Astrocyte of the cerebellum (primary cell): ENCODE results near the gene OPA3.

ENCODE experiments used
- DNase-seq: peaks from one replicate; pipeline ENCODE4 v3.0.0-alpha.2; 2011; ENCODE audit warnings: low read depth
- H3K4me3 ChIP-seq: 2 replicates; pipeline ENCODE4 v1.5.1; 2011; ENCODE audit warnings: mild to moderate bottlenecking, low read depth, low read length, moderate library complexity
- in situ Hi-C: cut with HindIII; loops from 2 replicates; pipeline ENCODE4 v1.10.0; 2017; ENCODE audit warnings: low sequenced_read_pairs
- TF ChIP-seq, protein P1 (sequence below): IDR thresholded peaks from 2 replicates; pipeline ENCODE4 v1.5.1; 2012; ENCODE audit warnings: low read length, low read depth, moderate library complexity, mild to moderate bottlenecking; ENCODE audit errors: missing control alignments

Gene OPA3

DNA sequence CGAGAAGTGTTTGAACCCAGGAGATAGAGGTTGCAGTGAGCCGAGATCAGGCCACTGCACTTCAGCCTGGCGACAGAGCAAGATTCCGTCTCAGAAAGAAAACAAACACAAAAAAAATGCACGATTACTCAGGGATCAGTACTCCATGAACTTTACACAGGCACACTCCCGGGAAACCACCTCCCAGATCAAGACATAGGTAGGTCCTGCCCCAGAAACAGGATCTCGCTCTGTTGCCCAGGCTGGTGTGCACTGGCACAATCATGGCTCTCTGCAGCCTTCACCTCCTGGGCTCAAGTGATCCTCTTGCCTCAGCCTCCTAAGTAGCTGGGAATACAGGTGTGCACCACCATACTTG lies 66.2 kb downstream of the OPA3 start:
- no peak for DNase-seq
- in situ Hi-C loops, result no loop called here
- TF ChIP-seq, protein P1, sequence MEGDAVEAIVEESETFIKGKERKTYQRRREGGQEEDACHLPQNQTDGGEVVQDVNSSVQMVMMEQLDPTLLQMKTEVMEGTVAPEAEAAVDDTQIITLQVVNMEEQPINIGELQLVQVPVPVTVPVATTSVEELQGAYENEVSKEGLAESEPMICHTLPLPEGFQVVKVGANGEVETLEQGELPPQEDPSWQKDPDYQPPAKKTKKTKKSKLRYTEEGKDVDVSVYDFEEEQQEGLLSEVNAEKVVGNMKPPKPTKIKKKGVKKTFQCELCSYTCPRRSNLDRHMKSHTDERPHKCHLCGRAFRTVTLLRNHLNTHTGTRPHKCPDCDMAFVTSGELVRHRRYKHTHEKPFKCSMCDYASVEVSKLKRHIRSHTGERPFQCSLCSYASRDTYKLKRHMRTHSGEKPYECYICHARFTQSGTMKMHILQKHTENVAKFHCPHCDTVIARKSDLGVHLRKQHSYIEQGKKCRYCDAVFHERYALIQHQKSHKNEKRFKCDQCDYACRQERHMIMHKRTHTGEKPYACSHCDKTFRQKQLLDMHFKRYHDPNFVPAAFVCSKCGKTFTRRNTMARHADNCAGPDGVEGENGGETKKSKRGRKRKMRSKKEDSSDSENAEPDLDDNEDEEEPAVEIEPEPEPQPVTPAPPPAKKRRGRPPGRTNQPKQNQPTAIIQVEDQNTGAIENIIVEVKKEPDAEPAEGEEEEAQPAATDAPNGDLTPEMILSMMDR, result no peak
- H3K4me3 ChIP-seq, result no peak overlapping the region

DNA sequence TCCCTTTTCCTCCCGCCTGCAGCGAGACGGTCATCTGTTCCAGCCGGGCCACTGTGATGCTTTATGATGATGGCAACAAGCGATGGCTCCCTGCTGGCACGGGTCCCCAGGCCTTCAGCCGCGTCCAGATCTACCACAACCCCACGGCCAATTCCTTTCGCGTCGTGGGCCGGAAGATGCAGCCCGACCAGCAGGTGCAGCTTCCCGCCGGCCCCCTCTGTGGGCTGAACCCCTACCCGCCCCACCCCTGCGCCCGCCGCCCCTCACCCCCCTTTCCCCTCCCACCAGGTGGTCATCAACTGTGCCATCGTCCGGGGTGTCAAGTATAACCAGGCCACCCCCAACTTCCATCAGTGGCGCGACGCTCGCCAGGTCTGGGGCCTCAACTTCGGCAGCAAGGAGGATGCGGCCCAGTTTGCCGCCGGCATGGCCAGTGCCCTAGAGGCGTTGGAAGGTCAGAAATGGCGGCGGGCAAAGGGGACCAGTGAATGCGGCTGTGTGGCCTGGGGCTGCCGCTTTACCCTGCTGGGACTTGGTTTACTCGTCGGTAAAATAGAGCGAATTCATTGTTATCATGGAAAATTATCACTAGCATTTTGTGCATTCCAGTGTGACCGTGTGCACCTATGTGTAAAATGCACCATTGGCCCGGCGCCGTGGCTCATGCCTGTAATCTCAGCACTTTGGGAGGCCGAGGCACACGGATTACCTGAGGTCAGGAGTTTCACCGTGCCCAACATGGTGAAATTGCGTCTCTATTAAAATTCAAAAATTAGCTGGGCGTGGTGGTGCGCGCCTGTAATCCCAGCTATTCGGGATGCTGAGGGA lies 66.7 kb downstream of the OPA3 start:
- in situ Hi-C loops, result no loop called here
- no peak for DNase-seq

DNA sequence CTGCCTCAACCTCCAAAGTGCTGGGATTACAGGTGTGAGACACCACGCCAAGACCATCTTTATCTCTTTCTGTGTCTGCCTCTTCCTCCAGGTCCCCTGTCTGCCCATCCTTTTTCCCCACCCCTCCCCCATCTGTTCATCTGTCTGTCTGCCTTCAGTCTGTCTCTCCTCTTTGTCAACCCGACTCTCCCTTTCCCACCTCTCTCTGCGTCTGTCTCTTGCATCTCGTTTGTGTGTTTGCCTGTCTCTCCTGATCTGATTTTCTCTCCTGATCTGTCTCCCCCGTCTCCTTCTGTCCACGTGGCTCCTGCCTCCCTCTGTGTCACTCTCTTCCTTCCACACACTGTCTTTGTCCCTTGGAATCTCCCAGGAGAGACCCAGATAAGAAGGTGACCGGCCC lies 67.4 kb downstream of the OPA3 start:
- no peak for DNase-seq
- in situ Hi-C loops, result no loop called here
- H3K4me3 ChIP-seq, result no peak overlapping the region
- TF ChIP-seq, protein P1, result no peak

More for the DNA sequence above, 66.7 kb downstream of the OPA3 start:
- TF ChIP-seq, protein P1, result no peak
- H3K4me3 ChIP-seq, result no peak overlapping the region

DNA sequence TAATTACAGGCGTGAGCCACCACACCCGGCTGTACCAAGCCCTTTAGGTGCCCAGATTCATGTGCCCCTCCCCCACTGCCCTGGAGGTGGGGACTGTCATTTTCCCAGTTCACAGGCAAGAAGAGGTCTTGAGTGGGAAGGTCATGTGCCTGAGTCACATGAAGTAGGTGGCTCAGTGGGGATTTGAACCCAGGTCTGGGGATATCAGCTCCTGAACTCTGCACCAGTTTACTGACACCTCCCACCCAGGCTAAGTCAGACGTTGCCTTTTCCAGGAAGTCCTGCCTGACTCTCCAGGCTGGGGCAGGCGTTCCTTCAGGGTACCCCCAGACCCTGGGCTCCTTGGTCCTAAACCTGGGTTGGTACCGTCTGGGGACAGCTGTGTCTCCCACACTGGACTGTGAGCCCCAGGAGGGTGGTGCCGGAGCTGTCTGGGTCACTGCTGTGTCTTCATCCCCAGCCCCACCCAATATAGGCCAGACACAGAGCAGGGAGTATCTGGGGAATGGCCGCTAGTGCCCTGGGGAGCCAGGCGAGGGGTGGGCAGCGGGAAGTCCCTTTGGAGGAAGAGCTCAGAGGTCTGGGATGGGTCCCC lies 68.7 kb downstream of the OPA3 start:
- no peak overlapping the region for H3K4me3 ChIP-seq
- no peak for DNase-seq
- in situ Hi-C loops, result no loop called here
- TF ChIP-seq, protein P1, result no peak

DNA sequence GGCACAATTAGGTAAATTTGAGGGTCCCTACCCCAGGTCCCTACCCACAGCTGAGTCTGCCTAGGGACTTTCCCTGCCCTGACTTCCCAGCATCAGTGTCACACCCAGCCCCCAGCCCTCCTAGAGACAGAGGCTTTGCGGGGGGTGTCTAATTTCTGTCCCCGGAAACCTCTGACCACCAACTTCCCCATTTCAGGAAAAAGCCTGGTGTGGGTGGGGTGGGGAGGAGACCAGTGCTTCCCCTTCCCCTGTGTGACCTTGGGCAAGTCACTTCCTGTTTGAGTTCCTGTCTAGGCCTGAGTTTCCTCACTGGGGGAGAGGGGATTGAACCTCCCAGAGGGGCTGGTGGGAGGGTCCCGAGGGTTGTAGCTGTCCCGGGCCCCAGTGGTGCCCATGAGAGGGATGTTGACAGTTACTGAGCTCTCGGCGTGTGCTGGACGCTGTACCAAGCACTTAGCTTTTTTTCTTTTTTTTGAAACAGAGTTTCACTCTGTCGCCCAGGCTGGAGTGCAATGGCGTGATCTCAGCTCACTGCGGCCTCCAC lies 69.4 kb downstream of the OPA3 start:
- TF ChIP-seq, protein P1, result no peak
- H3K4me3 ChIP-seq, result no peak overlapping the region
- in situ Hi-C loops, result no loop called here
- DNase-seq, result no peak

DNA sequence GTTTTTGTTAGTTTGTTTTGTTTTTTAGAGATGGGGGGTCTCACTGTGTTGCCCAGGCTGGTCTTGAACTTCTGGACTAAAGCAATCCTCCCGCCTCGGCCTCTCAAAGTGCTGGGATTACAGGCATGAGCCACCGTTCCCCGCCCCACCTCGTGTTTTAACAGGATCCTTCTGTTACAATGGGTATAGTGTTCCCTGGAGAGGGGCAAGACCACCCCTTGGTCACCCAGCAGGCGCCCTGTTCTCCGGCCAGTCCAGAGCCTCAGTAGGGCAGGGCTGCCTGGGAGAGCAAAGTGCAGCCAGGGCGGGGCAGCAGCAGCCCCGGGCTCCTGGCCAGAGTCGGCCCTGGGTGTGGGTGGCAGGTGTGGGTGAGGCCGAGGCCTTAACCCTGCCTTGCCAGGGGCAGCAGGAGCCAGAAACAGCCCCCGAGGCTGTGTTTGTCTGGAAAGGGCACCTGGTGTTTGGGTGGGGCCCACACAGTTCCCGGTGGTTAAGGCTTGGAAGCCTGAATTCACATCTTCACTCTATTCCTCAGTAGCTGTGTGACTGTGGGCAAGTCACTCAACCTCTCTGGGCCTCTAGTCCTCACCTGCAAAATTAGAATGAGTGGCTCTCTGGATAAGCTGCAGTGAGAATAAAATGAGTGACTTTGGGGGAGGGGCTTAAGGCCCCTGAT lies 70.1 kb downstream of the OPA3 start:
- H3K4me3 ChIP-seq, result no peak overlapping the region
- no peak for DNase-seq
- TF ChIP-seq, protein P1, result no peak
- in situ Hi-C loops, result no loop called here
